Measurements from ENCODE around the gene ELOVL7. TPM values are rescaled to one million over a fixed set of nuclear protein-coding genes. Genes with fewer than 3 reads are reported as not detected.

Gene ELOVL7
- total and polyA plus RNA-seq, 12 donors = 0.16 to 2.0 (median 0.59) TPM

- H3K36me3 ChIP-seq = no peaks in the 10 kb centered on the region
- H3K27ac ChIP-seq = no peak overlapping the region
- no peak overlapping the region for H3K4me3 ChIP-seq
- ATAC-seq = no peak
- TF ChIP-seq CTCF (IDR thresholded peaks at IDR 0.05) = no peak
- H3K27me3 ChIP-seq = no peaks in the 10 kb centered on the region
- H3K4me1 ChIP-seq = no peaks in the 10 kb centered on the region
- no peaks in the 10 kb centered on the region for H3K9me3 ChIP-seq
- DNase-seq = no peak
- 55 to 60% methylated on average over 2 of the region's 2 CpGs for WGBS, 2 donors
- intact Hi-C loops (cut with DNase I) = no loop called here
Observed at GRCh38 chr5:60810438-60811085, 33.5 kb downstream of the ELOVL7 start.

- ATAC-seq = no peak
- Histone ChIP-seq H3K36me3 (no peaks in the 10 kb centered on the region), H3K27me3 (no peaks in the 10 kb centered on the region), H3K4me3 (no peak overlapping the region), H3K27ac (no peak overlapping the region), H3K4me1 (no peaks in the 10 kb centered on the region), H3K9me3 (no peaks in the 10 kb centered on the region)
- no peak for TF ChIP-seq CTCF (IDR thresholded peaks at IDR 0.05)
- intact Hi-C loops (cut with DNase I) = loop anchor here in 2 of 10 donors (5.0 to 10.0 kb wide), 2 partner anchors 65 to 1143 kb away; no protein-coding TSS in a partner anchor
- DNase-seq = no peak
- WGBS, 2 donors = 71 to 80% methylated on average over 1 of the region's 1 CpG
Observed at GRCh38 chr5:60809891-60810425, 34.1 kb downstream of the ELOVL7 start.

- intact Hi-C loops (cut with DNase I) = loop anchor here in 2 of 10 donors (5.0 to 10.0 kb wide), 2 partner anchors 62 to 1139 kb away; no protein-coding TSS in a partner anchor
- 54 to 63% methylated on average over 5 of the region's 5 CpGs for WGBS, 2 donors
- DNase-seq (no peak), ATAC-seq (no peak)
- Histone ChIP-seq H3K4me1 (no peaks in the 10 kb centered on the region), H3K4me3 (no peak overlapping the region), H3K36me3 (no peaks in the 10 kb centered on the region), H3K27ac (no peak overlapping the region), H3K27me3 (no peaks in the 10 kb centered on the region), H3K9me3 (no peaks in the 10 kb centered on the region)
- no peak for TF ChIP-seq CTCF (IDR thresholded peaks at IDR 0.05)
Observed at GRCh38 chr5:60806591-60807243, 37.4 kb downstream of the ELOVL7 start.

- no peak overlapping the region for H3K27ac ChIP-seq
- H3K9me3 ChIP-seq = no peaks in the 10 kb centered on the region
- no peak overlapping the region for H3K4me3 ChIP-seq
- intact Hi-C loops (cut with DNase I) = loop anchor here in 2 of 10 donors (5.0 to 10.0 kb wide), 2 partner anchors 61 to 1138 kb away; no protein-coding TSS in a partner anchor
- no peak for TF ChIP-seq CTCF (IDR thresholded peaks at IDR 0.05)
- H3K4me1 ChIP-seq = no peaks in the 10 kb centered on the region
- ATAC-seq (no peak), DNase-seq (no peak)
- no peaks in the 10 kb centered on the region for H3K27me3 ChIP-seq
- no peaks in the 10 kb centered on the region for H3K36me3 ChIP-seq
Observed at GRCh38 chr5:60805463-60805862, 38.6 kb downstream of the ELOVL7 start.
